Hematopoietic multipotent progenitor cell treated with erythropoietin and hydrocortisone succinate and interleukin-3 and kit ligand, for 4 days (in vitro differentiated cells): ENCODE results near the gene LYSMD1.
A peak's percentile ranks its signal among the peaks of the same experiment; 100 is the strongest.
"Not testable (repeated sequence)": the region's sequence is repeated elsewhere in the genome, so short reads cannot be mapped to it uniquely, and the experiment has no call there.

Source experiments
- DNase-seq: peaks from one replicate; pipeline ENCODE4 v3.0.0-alpha.2; 2015

The LYSMD1 gene

GRCh38 chr1:151165738-151166504 is at the start of gene LYSMD1, which contains the start of gene SCNM1:
LYSMD1 (minus strand) TSS chr1:151165902; CDS start chr1:151165258, 644 bp downstream.
SCNM1 (plus strand) TSS chr1:151166144; CDS start chr1:151166153, 9 bp downstream.
- peak; percentile 100 for DNase-seq

- peak; percentile 35 for DNase-seq
Observed at GRCh38 chr1:151213560-151213959, 47.9 kb upstream of the LYSMD1 start.

- DNase-seq, result peak; percentile 20
Observed at GRCh38 chr1:151211972-151212705, 46.4 kb upstream of the LYSMD1 start.

- no peak for DNase-seq
Observed at GRCh38 chr1:151210830-151211229, 45.1 kb upstream of the LYSMD1 start.

- not testable (repeated sequence) for DNase-seq
Observed at GRCh38 chr1:151205381-151205965, 39.8 kb upstream of the LYSMD1 start.

GRCh38 chr1:151199873-151200581 is 34.3 kb upstream of the LYSMD1 start:
- peak; percentile 22 for DNase-seq

GRCh38 chr1:151198254-151199127 is 32.8 kb upstream of the LYSMD1 start, which contains the start of gene PIP5K1A:
PIP5K1A (plus strand) TSS chr1:151198552; CDS start chr1:151198997, 445 bp downstream.
- DNase-seq, result peak; percentile 99

- peak; percentile 41 for DNase-seq
Observed at GRCh38 chr1:151197863-151198253, 32.2 kb upstream of the LYSMD1 start.

- peak; percentile 92 for DNase-seq
Observed at GRCh38 chr1:151196292-151196800, 30.6 kb upstream of the LYSMD1 start.

GRCh38 chr1:151194894-151195594 is 29.3 kb upstream of the LYSMD1 start:
- peak; percentile 15 for DNase-seq

- no peak for DNase-seq
Observed at GRCh38 chr1:151193856-151194255, 28.2 kb upstream of the LYSMD1 start.

- DNase-seq, result no peak
Observed at GRCh38 chr1:151193304-151193703, 27.6 kb upstream of the LYSMD1 start.

GRCh38 chr1:151192047-151192446 is 26.3 kb upstream of the LYSMD1 start:
- no peak for DNase-seq

- DNase-seq, result peak; percentile 97
Observed at GRCh38 chr1:151189637-151190445, 24.1 kb upstream of the LYSMD1 start, which contains the start of gene VPS72. VPS72 (minus strand) TSS chr1:151190197; CDS start chr1:151190121, 76 bp downstream.

GRCh38 chr1:151188667-151189066 is 23.0 kb upstream of the LYSMD1 start:
- not testable (repeated sequence) for DNase-seq

- DNase-seq, result no peak
Observed at GRCh38 chr1:151187205-151187604, 21.5 kb upstream of the LYSMD1 start.

- DNase-seq, result no peak
Observed at GRCh38 chr1:151184211-151184610, 18.5 kb upstream of the LYSMD1 start.

- DNase-seq, result no peak
Observed at GRCh38 chr1:151176514-151177045, 10.9 kb upstream of the LYSMD1 start.

- DNase-seq, result peak; percentile 72
Observed at GRCh38 chr1:151175863-151176262, 10.2 kb upstream of the LYSMD1 start, which contains the start of gene TMOD4. TMOD4 (minus strand) TSS chr1:151175981; CDS start chr1:151174875, 1,106 bp downstream.
